NCI-H82 (cell line): ENCODE measurements around the gene INPP5D.
"Not testable (repeated sequence)": the region's sequence is repeated elsewhere in the genome, so short reads cannot be mapped to it uniquely, and the experiment has no call there.

Experiments
- DNase-seq: peaks from one replicate; lab custom pipeline; 2025; lab: John Stamatoyannopoulos, UW

INPP5D gene

DNA sequence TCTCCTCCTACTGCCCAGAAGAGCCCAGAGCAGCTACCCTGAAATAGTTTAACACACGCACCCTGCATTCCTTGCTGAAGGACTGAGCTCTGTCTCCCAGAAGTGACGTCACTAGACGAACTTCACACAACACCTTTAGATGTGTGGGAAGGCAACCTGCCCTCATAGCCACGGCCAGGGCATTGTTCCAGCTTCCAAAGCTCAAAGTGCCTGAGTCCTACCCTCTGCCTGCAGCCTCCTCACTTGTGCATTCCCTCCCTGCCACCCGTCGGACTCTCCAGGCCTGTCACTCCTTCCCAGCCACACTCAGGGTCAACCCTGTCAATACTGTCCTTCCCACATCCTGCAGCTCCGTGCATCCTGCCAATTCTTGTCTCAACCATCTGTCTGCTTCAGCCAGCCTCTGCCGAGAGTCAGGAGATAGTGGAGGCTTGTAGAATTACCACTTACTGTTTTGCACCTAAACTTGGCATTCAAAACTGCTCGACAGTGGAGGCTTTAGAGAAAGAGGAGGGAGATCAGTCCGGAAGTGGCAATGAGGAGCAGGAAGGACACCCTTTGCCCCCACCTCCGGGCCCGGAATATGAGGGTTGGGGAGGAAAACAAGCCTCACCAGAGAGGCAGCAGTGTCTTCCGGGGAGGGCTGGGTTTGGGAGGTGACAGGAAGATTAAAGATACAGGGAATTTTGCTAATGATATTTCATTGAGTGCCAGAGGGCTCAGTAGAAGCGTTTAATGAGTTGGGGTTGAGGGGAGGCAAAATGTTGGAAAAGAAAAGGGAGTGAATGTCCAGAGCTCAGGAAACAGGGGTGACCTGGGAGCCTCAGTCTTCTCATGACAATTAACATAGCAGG lies 119.1 kb downstream of the INPP5D start:
- no peak for DNase-seq

DNA sequence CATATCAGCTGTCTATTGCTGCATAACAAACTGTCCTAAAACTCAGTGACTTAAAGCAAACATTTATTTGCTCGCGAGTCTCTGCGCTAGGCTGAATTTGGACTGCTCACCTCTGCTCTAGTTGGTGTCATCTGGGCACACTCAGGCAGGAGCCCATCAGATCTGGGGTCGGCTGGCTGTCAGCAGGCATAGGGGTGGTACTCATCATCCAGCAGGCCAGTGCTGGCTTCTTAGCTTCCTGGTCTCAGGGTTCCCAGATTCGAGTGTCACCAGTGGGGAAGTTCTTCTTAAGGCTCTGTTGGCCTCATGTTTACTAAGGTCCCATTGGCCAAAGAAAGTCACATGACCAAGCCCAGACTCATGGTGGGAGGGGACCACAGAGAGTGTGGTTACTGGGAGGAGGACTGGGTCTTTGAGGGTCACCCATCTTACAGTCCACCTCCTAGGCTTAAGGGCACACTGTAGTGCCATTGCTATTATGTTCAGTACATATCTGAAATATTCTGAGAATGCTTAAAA lies 119.8 kb downstream of the INPP5D start:
- DNase-seq = no peak

GRCh38 chr2:233183869-233184418 lies 123.8 kb downstream of the INPP5D start:
- DNase-seq = no peak

DNA sequence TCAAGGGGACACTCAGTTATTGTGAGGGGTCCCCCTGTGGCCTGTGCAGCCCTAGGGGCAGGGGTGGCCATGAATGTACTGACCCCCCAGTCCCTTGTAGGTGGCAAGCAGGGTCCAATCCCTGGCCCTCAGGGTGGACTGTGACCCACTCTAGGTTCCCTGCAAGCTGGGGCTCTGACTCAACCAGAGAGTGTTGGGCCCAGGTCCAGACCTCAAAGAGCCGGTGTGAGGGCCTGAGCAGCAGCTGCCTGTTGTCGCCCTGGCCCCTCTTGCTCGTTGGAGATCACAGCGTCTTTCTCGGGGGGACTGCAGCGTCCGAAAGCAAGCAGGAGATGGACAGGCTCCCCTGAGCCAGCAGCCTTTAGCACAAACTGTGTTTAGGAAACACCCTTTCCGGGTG lies 124.5 kb downstream of the INPP5D start:
- no peak for DNase-seq

- no peak for DNase-seq
Measured at GRCh38 chr2:233185330-233185729, 125.2 kb downstream of the INPP5D start.

DNA sequence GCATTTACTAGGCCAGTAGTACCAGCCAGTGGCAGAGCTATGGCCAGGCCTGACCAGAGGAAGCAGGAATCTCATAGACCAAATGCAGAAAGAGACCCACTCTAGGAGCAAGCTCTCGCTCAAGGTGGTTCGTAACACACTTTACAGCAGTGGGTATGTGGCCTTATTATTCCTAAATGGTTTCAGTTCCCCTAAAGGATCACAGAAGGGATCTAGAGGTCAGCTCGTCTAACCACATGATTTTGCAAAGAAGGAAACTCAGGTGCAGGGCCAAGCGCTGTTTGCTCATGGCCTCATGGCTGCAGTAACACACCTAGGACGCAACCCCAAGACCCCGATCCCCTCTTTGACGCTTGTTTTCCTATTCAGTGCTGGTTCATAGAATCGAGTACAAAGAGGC lies 125.8 kb downstream of the INPP5D start:
- no peak for DNase-seq

DNA sequence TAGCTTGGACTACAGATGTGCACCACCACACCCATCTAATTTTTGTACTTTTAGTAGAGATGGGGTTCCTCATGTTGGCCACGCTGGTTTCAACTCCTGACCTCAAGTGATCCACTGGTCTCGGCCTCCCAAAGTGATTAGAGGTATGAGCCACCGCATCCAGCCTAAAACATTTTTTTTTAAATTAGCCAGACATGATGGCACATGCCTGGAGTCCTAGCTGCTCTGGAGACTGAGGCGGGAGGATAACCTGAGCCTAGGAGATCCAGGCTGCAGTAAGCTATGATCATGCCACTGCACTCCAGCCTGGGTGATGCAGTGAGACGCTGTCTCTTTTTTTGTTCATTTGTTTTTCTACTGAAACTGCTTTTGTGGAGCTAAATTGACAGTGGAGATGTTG lies 126.7 kb downstream of the INPP5D start:
- DNase-seq = no peak

GRCh38 chr2:233189025-233189424 lies 128.9 kb downstream of the INPP5D start:
- no peak for DNase-seq

DNA sequence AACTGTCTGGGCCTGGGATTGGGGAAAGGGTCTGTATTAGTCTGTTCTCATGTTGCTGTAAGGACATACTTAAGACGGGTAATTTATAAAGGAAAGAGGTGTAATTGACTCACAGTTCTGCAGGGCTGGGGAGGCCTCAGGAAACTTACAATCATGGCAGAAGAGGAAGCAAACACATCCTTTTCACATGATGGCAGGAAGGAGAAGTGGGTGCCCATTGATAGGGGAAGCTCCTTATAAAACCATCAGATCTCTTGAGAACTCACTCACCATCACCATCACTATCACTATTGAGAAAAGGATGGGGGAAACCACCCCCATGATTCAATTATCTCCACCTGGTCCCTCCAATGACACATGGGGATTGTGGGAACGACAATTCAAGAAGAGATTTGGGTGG lies 130.9 kb downstream of the INPP5D start:
- not testable (repeated sequence) for DNase-seq

GRCh38 chr2:233193738-233194137 lies 133.6 kb downstream of the INPP5D start:
- DNase-seq = no peak

DNA sequence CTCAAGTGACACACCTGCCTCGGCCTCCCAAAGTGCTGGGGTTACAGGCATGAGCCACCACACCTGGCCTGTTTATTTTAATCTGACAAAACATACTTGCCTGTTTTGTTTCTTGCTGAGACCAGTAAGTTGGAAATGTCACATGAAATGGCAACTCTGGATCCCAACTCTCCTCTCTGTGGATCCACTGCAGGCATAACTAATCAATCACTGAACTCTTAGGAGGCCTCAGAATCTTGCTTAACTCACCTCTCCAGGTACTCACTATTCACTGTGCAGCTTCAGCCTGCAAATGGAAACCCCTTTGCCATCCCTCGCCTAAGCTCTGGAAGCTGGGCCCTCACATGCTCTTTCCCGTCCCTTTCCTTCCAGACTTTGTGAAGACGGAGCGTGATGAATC lies 134.9 kb downstream of the INPP5D start:
- DNase-seq = no peak

- no peak for DNase-seq
Measured at GRCh38 chr2:233197022-233197421, 136.9 kb downstream of the INPP5D start.

DNA sequence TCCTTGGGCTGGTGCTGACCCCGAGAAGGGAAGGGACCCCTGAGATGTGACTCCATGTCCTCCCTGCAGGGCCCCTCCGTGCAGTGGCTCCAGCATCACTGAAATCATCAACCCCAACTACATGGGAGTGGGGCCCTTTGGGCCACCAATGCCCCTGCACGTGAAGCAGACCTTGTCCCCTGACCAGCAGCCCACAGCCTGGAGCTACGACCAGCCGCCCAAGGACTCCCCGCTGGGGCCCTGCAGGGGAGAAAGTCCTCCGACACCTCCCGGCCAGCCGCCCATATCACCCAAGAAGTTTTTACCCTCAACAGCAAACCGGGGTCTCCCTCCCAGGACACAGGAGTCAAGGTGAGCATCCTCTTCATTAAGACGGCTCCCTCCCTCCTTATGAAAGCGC lies 137.9 kb downstream of the INPP5D start:
- no peak for DNase-seq

DNA sequence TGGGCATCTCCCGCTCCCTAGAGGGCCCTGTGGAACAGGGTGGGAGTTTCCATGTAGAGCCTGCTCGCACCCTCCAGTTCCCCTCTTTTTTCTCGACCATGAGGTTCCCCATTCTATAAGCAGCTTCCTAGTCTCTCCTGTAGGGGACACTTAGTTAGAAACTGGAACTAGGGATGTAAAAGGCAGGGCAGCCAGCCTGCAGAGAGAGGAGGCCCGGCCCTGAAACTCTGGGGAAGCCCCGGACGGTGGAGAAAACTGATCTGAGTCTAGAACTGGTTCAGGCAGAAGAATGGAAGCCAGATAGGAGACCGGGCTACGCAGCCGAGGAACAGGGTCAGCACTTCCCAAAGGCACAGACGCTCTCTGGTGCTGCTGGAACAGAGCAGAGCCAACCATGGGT lies 139.7 kb downstream of the INPP5D start:
- DNase-seq = no peak

DNA sequence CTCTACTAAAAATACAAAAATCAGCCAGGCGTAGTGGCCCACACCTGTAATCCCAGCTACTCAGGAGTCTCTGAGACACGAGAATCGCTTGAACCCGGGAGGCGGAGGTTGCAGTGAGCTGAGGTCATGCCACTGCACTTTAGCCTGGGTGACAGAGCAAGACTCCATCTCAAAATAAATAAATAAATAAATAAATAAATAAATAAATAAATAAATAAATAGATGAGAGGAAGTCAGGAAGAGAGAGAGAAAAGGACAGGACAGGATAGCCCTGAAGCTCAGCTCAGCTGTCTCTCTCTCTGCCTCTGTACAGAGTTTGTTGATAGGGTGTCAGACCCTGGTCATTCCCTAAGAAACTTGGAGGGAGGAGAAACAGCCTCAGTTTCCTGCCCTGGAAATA lies 140.6 kb downstream of the INPP5D start:
- DNase-seq = not testable (repeated sequence)

- DNase-seq = no peak
Measured at GRCh38 chr2:233201258-233202013, 141.3 kb downstream of the INPP5D start.

DNA sequence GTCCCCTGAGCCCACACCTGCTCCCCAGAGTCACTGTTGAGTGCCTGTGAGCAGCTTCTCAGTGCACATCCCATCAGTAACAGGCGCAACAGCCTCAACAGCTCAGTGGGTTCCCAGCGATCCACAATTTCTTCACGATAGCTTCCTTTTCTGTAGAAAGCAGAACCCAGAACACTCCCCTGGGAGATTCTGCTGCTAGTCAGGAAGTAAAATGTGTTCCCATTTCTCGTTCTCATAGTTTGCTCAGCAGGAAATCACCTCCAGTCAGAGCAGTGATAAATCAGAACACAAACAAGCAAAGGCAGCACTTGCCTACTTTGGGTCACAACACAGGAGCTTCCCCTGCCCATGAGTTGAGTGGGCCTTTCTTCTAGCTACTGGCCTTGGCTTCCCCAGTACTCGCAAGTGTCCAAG lies 142.4 kb downstream of the INPP5D start:
- DNase-seq = no peak

DNA sequence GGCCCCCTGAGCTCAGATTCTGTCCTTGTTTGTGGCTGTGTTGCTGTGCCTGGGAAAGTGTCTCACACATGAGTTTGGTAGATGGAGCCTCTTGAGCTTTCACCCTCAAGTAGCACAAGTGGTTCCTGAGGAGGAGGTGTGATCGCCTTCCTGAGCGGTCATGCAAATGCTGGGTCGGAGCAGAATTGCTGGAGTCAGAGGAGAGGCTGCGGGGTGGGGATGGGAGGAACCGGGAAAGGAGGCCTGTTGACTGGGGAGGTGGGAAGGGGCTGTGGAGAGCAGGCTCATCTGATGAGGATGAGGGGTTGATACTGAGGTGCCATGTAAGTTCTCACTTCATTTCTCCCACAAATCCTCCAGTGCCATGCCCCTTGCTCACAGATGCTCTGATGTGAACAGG lies 142.9 kb downstream of the INPP5D start:
- DNase-seq = no peak

DNA sequence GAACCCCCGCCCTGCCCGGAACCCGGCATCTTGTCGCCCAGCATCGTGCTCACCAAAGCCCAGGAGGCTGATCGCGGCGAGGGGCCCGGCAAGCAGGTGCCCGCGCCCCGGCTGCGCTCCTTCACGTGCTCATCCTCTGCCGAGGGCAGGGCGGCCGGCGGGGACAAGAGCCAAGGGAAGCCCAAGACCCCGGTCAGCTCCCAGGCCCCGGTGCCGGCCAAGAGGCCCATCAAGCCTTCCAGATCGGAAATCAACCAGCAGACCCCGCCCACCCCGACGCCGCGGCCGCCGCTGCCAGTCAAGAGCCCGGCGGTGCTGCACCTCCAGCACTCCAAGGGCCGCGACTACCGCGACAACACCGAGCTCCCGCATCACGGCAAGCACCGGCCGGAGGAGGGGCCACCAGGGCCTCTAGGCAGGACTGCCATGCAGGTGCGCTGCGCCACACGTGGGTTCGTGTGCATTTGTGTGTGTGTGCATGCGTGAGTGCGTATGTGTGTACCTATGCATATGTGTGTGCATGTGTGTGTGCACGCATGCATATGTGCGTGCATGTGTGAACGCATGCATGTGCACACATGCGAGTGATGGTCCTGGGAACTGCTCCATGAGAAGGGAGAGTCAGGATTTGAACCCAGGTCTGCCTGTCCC lies 144.3 kb downstream of the INPP5D start:
- DNase-seq = no peak

GRCh38 chr2:233208382-233209116 lies 148.4 kb downstream of the INPP5D start:
- no peak for DNase-seq

DNA sequence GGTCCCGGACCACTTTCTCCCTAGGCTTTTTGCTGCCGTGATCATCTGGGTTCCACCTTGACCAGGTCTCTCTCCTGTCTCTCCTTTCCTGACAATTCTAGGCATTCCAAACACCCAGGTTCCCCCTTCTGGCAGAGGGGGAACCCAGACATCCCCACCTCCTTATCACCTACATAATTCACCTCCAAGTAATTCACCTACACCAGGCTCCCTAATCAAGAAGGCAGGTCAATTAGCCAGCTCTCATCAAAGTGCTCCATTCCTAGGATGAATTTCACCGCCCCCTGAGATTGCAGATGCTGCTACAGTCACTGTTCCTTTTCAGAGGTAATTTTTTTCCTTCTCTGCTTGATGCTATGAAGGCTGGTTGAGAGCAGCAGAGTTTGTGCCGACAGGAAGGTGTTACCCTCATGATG lies 149.0 kb downstream of the INPP5D start:
- DNase-seq = no peak
